ENCODE results near the gene PDE4D.

DNA sequence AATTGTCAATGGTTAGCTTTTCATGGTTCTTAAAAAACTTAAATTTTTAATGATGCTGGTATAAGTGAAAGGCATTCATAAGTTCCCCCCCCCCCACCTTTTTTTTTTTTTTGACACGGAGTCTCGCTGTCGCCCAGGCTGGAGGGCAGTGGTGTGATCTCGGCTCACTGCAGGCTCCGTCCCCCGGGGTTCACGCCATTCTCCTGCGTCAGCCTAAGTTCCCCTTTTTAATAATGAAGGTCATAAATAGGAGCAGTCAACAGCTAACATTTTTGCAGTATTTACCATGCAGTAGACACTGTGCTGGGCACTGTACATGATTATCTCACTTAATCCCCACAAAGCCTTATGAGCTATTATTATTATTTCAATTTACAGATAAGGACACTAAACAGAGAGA is 556.3 kb downstream of the PDE4D start:
- TF ChIP-seq, protein P1, sequence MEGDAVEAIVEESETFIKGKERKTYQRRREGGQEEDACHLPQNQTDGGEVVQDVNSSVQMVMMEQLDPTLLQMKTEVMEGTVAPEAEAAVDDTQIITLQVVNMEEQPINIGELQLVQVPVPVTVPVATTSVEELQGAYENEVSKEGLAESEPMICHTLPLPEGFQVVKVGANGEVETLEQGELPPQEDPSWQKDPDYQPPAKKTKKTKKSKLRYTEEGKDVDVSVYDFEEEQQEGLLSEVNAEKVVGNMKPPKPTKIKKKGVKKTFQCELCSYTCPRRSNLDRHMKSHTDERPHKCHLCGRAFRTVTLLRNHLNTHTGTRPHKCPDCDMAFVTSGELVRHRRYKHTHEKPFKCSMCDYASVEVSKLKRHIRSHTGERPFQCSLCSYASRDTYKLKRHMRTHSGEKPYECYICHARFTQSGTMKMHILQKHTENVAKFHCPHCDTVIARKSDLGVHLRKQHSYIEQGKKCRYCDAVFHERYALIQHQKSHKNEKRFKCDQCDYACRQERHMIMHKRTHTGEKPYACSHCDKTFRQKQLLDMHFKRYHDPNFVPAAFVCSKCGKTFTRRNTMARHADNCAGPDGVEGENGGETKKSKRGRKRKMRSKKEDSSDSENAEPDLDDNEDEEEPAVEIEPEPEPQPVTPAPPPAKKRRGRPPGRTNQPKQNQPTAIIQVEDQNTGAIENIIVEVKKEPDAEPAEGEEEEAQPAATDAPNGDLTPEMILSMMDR (IDR thresholded peaks at IDR 0.05), result no peak
- no peak for TF ChIP-seq POLR2A (IDR thresholded peaks at IDR 0.05)
